Measurements from ENCODE around the gene AKAP6.

GRCh38 chr14:32329146-32329545 lies at the start of gene AKAP6:
- no peak for TF ChIP-seq POLR2A (IDR thresholded peaks at IDR 0.05)
- TF ChIP-seq, protein P1, sequence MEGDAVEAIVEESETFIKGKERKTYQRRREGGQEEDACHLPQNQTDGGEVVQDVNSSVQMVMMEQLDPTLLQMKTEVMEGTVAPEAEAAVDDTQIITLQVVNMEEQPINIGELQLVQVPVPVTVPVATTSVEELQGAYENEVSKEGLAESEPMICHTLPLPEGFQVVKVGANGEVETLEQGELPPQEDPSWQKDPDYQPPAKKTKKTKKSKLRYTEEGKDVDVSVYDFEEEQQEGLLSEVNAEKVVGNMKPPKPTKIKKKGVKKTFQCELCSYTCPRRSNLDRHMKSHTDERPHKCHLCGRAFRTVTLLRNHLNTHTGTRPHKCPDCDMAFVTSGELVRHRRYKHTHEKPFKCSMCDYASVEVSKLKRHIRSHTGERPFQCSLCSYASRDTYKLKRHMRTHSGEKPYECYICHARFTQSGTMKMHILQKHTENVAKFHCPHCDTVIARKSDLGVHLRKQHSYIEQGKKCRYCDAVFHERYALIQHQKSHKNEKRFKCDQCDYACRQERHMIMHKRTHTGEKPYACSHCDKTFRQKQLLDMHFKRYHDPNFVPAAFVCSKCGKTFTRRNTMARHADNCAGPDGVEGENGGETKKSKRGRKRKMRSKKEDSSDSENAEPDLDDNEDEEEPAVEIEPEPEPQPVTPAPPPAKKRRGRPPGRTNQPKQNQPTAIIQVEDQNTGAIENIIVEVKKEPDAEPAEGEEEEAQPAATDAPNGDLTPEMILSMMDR (IDR thresholded peaks at IDR 0.05) = no peak
